Spleen (tissue), 11 donors: Measurements from ENCODE around the gene UNC13B. TPM values are rescaled to one million over a fixed set of nuclear protein-coding genes. Genes with fewer than 3 reads are reported as not detected.
A peak's percentile ranks its signal among the peaks of the same experiment; 100 is the strongest.
"Not testable (repeated sequence)": the region's sequence is repeated elsewhere in the genome, so short reads cannot be mapped to it uniquely, and the experiment has no call there.

Experiments
- DNase-seq: peaks from one replicate; pipeline ENCODE4 v3.0.0-alpha.2; 2020
- H3K27ac ChIP-seq, 8 donors: fragments of 200-600 bp; sonication (generic) in 7 of 8; 1 replicate in 4 of 8; 2 replicates in 4 of 8; pipeline versions ENCODE4 v1.5.0 to v1.8.0; 2016 to 2021; ENCODE audit warnings: inconsistent platforms in 4 of 8, mild to moderate bottlenecking in 4 of 8, moderate library complexity in 1 of 8
- H3K27me3 ChIP-seq, 7 donors: fragments of 200-600 bp; sonication (generic) in 6 of 7; replicated peaks in 1 of 7; 1 replicate in 4 of 7; 2 replicates in 3 of 7; pipeline versions ENCODE4 v1.5.0 to v1.8.0; 2016 to 2021; ENCODE audit warnings: inconsistent platforms in 3 of 7, mild to moderate bottlenecking in 1 of 7
- H3K36me3 ChIP-seq, 6 donors: fragments of 200-600 bp; sonication (generic) in 5 of 6; 1 replicate in 4 of 6; 2 replicates in 2 of 6; pipeline versions ENCODE4 v1.5.0 to v1.8.0; 2016 to 2021; ENCODE audit warnings: inconsistent platforms in 2 of 6
- H3K4me1 ChIP-seq, 6 donors: fragments of 200-600 bp; sonication (generic) in 5 of 6; 1 replicate in 3 of 6; 2 replicates in 3 of 6; pipeline versions ENCODE4 v1.5.0 to v1.8.0; 2016 to 2021; ENCODE audit warnings: inconsistent platforms in 3 of 6
- H3K4me3 ChIP-seq, 8 donors: fragments of 200-600 bp; sonication (generic) in 7 of 8; 1 replicate in 4 of 8; 2 replicates in 4 of 8; pipeline versions ENCODE4 v1.5.0 to v1.8.0; 2016 to 2021; ENCODE audit warnings: inconsistent platforms in 4 of 8, mild to moderate bottlenecking in 4 of 8, moderate library complexity in 2 of 8
- H3K9me3 ChIP-seq, 8 donors: fragments of 200-600 bp; sonication (generic) in 7 of 8; 1 replicate in 4 of 8; 2 replicates in 4 of 8; pipeline versions ENCODE4 v1.5.0 to v1.8.0; 2016 to 2021; ENCODE audit warnings: inconsistent platforms in 4 of 8
- POLR2A ChIP-seq, 3 donors: fragments of 450-650 bp; IDR thresholded peaks; one replicate each; pipeline ENCODE4 v1.5.1; 2017; ENCODE audit warnings: antibody characterized with exemption in 3 of 3, mild to moderate bottlenecking in 1 of 3
- POLR2AphosphoS5 ChIP-seq, 3 donors: sonication (generic); formaldehyde crosslinking; IDR thresholded peaks; one replicate each; pipeline ENCODE4 v1.5.1; 2017; ENCODE audit warnings: antibody characterized with exemption in 3 of 3
- WGBS, 5 donors: extraction: QIAGEN DNeasy Blood & Tissue Kit in 3 of 5; methylation state at CpG; one replicate each; pipeline versions ENCODE4 v1.1.5 to v1.1.7; 2013 to 2018; 5-methylcytosine and 5-hydroxymethylcytosine counted together
- intact Hi-C: fragments of 100-400 bp; cut with DNase I; formaldehyde crosslinking; loops from one replicate; pipeline ENCODE4 v1.15.0; 2023; ENCODE audit warnings: low total_unique reads
- polyA plus RNA-seq, 3 donors: library from polyadenylated mRNA; stranded (reverse); fragments of 200-250 nt; gene quantifications; one replicate each; pipeline ENCODE4 v1.2.1, GENCODE V29; 2013
- total RNA-seq, 7 donors: library from RNA; depleted of rRNA in 3 of 7; stranded (reverse); fragments of >200 nt in 3 of 7; fragmentation: NEBNext Ultra II Directional in 4 of 7; extraction: Animal tissue kit (Norgen Biotek cat#: 25700) in 4 of 7; gene quantifications; one replicate each; pipeline versions ENCODE4 v1.1.0 to v1.2.1, GENCODE V29; 2016 to 2021
- TF ChIP-seq, protein P1 (sequence below), 11 experiments: fragments of 200-600 bp in 7 of 11; fragments of 450-650 bp in 4 of 11; sonication (generic) in 4 of 11; IDR thresholded peaks in 8 of 11; conservative IDR thresholded peaks in 3 of 11; 1 replicate in 7 of 11; 2 replicates in 4 of 11; pipeline versions ENCODE4 v1.4.0 to v1.8.0; 2016 to 2021; ENCODE audit warnings: antibody characterized with exemption in 11 of 11, inconsistent platforms in 4 of 11, mild to moderate bottlenecking in 1 of 11
- donor health status: healthy with polysubstance abuse.
- donor health status: DM: no; HTN: no; CAD: no; lungs with moderate emphysema.
- donor health status: DM: no; HTN: no; CAD: no.
- donor health status: Bipolar disorder and iron deficiency.
- donor health status: healthy.
- donor health status: DM: no; HTN: no; CAD: no.
- donor health status: DM: yes; HTN: yes; CAD: no.

UNC13B gene
- total and polyA plus RNA-seq, 10 donors = 2.4 to 18.7 (median 12.1) TPM

GRCh38 chr9:35406183-35406959 lies 244.6 kb downstream of the UNC13B start:
- DNase-seq = no peak
- peak overlapping the region in 1 of 8 donors; percentile 28 for H3K4me3 ChIP-seq
- no peaks in the 10 kb centered on the region for H3K9me3 ChIP-seq
- TF ChIP-seq POLR2A (IDR thresholded peaks at IDR 0.05) (no peak), POLR2AphosphoS5 (IDR thresholded peaks at IDR 0.05) (peak in 1 of 3 donors; percentile 22)
- H3K27me3 ChIP-seq = peaks cover 0 to 11% (median 0%) of the 10 kb centered on the region in 7 donors
- H3K36me3 ChIP-seq = peaks cover 0 to 22% (median 3%) of the 10 kb centered on the region in 6 donors
- WGBS, 5 donors = 39 to 52% (median 45%) methylated on average over 28 of the region's 28 CpGs
- H3K4me1 ChIP-seq = peaks cover 0 to 6% (median 0%) of the 10 kb centered on the region in 6 donors
- intact Hi-C loops = no loop called here
- no peak overlapping the region for H3K27ac ChIP-seq

DNA sequence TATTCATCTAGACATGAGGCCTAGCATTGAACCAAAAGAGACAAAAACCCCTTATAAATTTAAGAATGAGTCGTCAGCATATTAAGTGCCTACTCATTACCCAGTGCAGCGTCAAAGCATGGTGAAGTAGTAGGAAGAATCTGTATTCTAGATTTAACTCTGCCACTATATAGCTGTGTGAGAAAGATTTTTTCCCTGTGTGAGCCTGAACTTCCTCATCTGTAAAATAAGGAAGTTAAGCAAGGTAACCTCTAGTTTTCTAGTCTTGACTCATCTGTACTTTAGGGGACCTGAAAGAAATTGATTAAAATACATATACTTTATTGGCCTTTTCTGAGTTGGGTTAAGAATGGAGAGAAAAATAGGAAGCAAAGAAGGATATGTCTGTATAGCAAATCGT lies 246.0 kb downstream of the UNC13B start:
- TF ChIP-seq POLR2AphosphoS5 (IDR thresholded peaks at IDR 0.05) (no peak), POLR2A (IDR thresholded peaks at IDR 0.05) (no peak)
- TF ChIP-seq, protein P1, sequence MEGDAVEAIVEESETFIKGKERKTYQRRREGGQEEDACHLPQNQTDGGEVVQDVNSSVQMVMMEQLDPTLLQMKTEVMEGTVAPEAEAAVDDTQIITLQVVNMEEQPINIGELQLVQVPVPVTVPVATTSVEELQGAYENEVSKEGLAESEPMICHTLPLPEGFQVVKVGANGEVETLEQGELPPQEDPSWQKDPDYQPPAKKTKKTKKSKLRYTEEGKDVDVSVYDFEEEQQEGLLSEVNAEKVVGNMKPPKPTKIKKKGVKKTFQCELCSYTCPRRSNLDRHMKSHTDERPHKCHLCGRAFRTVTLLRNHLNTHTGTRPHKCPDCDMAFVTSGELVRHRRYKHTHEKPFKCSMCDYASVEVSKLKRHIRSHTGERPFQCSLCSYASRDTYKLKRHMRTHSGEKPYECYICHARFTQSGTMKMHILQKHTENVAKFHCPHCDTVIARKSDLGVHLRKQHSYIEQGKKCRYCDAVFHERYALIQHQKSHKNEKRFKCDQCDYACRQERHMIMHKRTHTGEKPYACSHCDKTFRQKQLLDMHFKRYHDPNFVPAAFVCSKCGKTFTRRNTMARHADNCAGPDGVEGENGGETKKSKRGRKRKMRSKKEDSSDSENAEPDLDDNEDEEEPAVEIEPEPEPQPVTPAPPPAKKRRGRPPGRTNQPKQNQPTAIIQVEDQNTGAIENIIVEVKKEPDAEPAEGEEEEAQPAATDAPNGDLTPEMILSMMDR (IDR thresholded peaks at IDR 0.05 in 8 of 11, conservative IDR thresholded peaks at IDR 0.05 in 3 of 11) = no peak
- H3K4me3 ChIP-seq = no peak overlapping the region
- peaks cover 0 to 16% (median 3%) of the 10 kb centered on the region in 6 donors for H3K36me3 ChIP-seq
- H3K4me1 ChIP-seq = peaks cover 0 to 6% (median 0%) of the 10 kb centered on the region in 6 donors
- no peak for DNase-seq
- intact Hi-C loops = no loop called here
- no peaks in the 10 kb centered on the region for H3K9me3 ChIP-seq
- H3K27ac ChIP-seq = no peak overlapping the region
- peaks cover 0 to 11% (median 0%) of the 10 kb centered on the region in 7 donors for H3K27me3 ChIP-seq
- 33 to 52% (median 39%) methylated on average over 3 of the region's 3 CpGs for WGBS, 5 donors

- H3K9me3 ChIP-seq, H3K27ac ChIP-seq, H3K4me1 ChIP-seq, H3K36me3 ChIP-seq, H3K4me3 ChIP-seq, DNase-seq, intact Hi-C loops: not testable (repeated sequence)
- WGBS, 5 donors = 93 to 99% (median 95%) methylated on average over 5 of the region's 5 CpGs
- H3K27me3 ChIP-seq = peaks cover 0 to 19% (median 0%) of the 10 kb centered on the region in 7 donors
These were observed 247.6 kb downstream of the UNC13B start for GRCh38 chr9:35409434-35409833.

GRCh38 chr9:35414889-35415288 lies 253.1 kb downstream of the UNC13B start:
- Histone ChIP-seq H3K9me3 (no peaks in the 10 kb centered on the region), H3K27ac (no peak overlapping the region), H3K27me3 (peaks cover 0 to 26% (median 0%) of the 10 kb centered on the region in 7 donors), H3K36me3 (no peaks in the 10 kb centered on the region), H3K4me1 (no peaks in the 10 kb centered on the region), H3K4me3 (no peak overlapping the region)
- TF ChIP-seq POLR2A (IDR thresholded peaks at IDR 0.05) (no peak), POLR2AphosphoS5 (IDR thresholded peaks at IDR 0.05) (no peak)
- TF ChIP-seq, protein P1 (IDR thresholded peaks at IDR 0.05 in 8 of 11, conservative IDR thresholded peaks at IDR 0.05 in 3 of 11) = no peak
- intact Hi-C loops = no loop called here
- DNase-seq = no peak
- WGBS, 5 donors = 74 to 96% (median 81%) methylated on average over 1 of the region's 1 CpG

GRCh38 chr9:35415402-35416097 lies 253.7 kb downstream of the UNC13B start:
- Histone ChIP-seq H3K27ac (no peak overlapping the region), H3K4me3 (no peak overlapping the region), H3K27me3 (peaks cover 0 to 26% (median 0%) of the 10 kb centered on the region in 7 donors), H3K36me3 (no peaks in the 10 kb centered on the region), H3K4me1 (no peaks in the 10 kb centered on the region), H3K9me3 (no peaks in the 10 kb centered on the region)
- TF ChIP-seq POLR2A (IDR thresholded peaks at IDR 0.05) (no peak), POLR2AphosphoS5 (IDR thresholded peaks at IDR 0.05) (no peak)
- TF ChIP-seq, protein P1 (IDR thresholded peaks at IDR 0.05 in 8 of 11, conservative IDR thresholded peaks at IDR 0.05 in 3 of 11) = no peak
- DNase-seq = no peak
- WGBS, 5 donors = 76 to 92% (median 82%) methylated on average over 6 of the region's 6 CpGs
- intact Hi-C loops = no loop called here
